Measurements from ENCODE around the gene SH3BP5.

SH3BP5 gene

GRCh38 chr3:15346516-15346915 lies 14.1 kb upstream of the SH3BP5 start:
- H3K27ac ChIP-seq (ENCODE audit: low read depth, low read length), result no peak overlapping the region
- H3K9me3 ChIP-seq (ENCODE audit: control insufficient read depth, insufficient read depth, low read length), result no peaks in the 10 kb centered on the region
- no peak overlapping the region for H3K9ac ChIP-seq (ENCODE audit: low read depth, low read length)
- H3K4me3 ChIP-seq (ENCODE audit: low read depth, low read length), result no peak overlapping the region
- H3K27me3 ChIP-seq (ENCODE audit: control insufficient read depth, insufficient read depth, low read length), result no peaks in the 10 kb centered on the region
- no peaks in the 10 kb centered on the region for H3K36me3 ChIP-seq (ENCODE audit: control insufficient read depth, insufficient read depth, low read length)
- no peaks in the 10 kb centered on the region for H3K4me1 ChIP-seq (ENCODE audit: control insufficient read depth, insufficient read depth, low read length)

GRCh38 chr3:15345608-15346137 lies 13.3 kb upstream of the SH3BP5 start:
- Histone ChIP-seq H3K36me3 (ENCODE audit: control insufficient read depth, insufficient read depth, low read length) (no peaks in the 10 kb centered on the region), H3K27me3 (ENCODE audit: control insufficient read depth, insufficient read depth, low read length) (no peaks in the 10 kb centered on the region), H3K4me1 (ENCODE audit: control insufficient read depth, insufficient read depth, low read length) (no peaks in the 10 kb centered on the region), H3K27ac (ENCODE audit: low read depth, low read length) (no peak overlapping the region), H3K9ac (ENCODE audit: low read depth, low read length) (no peak overlapping the region), H3K9me3 (ENCODE audit: control insufficient read depth, insufficient read depth, low read length) (no peaks in the 10 kb centered on the region), H3K4me3 (ENCODE audit: low read depth, low read length) (no peak overlapping the region)

- Histone ChIP-seq H3K9ac (ENCODE audit: low read depth, low read length) (no peak overlapping the region), H3K27me3 (ENCODE audit: control insufficient read depth, insufficient read depth, low read length) (no peaks in the 10 kb centered on the region), H3K4me1 (ENCODE audit: control insufficient read depth, insufficient read depth, low read length) (no peaks in the 10 kb centered on the region), H3K4me3 (ENCODE audit: low read depth, low read length) (no peak overlapping the region), H3K27ac (ENCODE audit: low read depth, low read length) (no peak overlapping the region), H3K36me3 (ENCODE audit: control insufficient read depth, insufficient read depth, low read length) (no peaks in the 10 kb centered on the region), H3K9me3 (ENCODE audit: control insufficient read depth, insufficient read depth, low read length) (no peaks in the 10 kb centered on the region)
Measured at GRCh38 chr3:15345066-15345607, 12.8 kb upstream of the SH3BP5 start.

GRCh38 chr3:15342945-15343344 lies 10.6 kb upstream of the SH3BP5 start:
- no peaks in the 10 kb centered on the region for H3K36me3 ChIP-seq (ENCODE audit: control insufficient read depth, insufficient read depth, low read length)
- H3K4me3 ChIP-seq (ENCODE audit: low read depth, low read length), result no peak overlapping the region
- H3K27me3 ChIP-seq (ENCODE audit: control insufficient read depth, insufficient read depth, low read length), result no peaks in the 10 kb centered on the region
- no peaks in the 10 kb centered on the region for H3K9me3 ChIP-seq (ENCODE audit: control insufficient read depth, insufficient read depth, low read length)
- no peaks in the 10 kb centered on the region for H3K4me1 ChIP-seq (ENCODE audit: control insufficient read depth, insufficient read depth, low read length)
- H3K27ac ChIP-seq (ENCODE audit: low read depth, low read length), result no peak overlapping the region
- no peak overlapping the region for H3K9ac ChIP-seq (ENCODE audit: low read depth, low read length)

- H3K27me3 ChIP-seq (ENCODE audit: control insufficient read depth, insufficient read depth, low read length), result no peaks in the 10 kb centered on the region
- H3K9me3 ChIP-seq (ENCODE audit: control insufficient read depth, insufficient read depth, low read length), result no peaks in the 10 kb centered on the region
- no peaks in the 10 kb centered on the region for H3K4me1 ChIP-seq (ENCODE audit: control insufficient read depth, insufficient read depth, low read length)
- H3K4me3 ChIP-seq (ENCODE audit: low read depth, low read length), result no peak overlapping the region
- no peak overlapping the region for H3K27ac ChIP-seq (ENCODE audit: low read depth, low read length)
- no peak overlapping the region for H3K9ac ChIP-seq (ENCODE audit: low read depth, low read length)
- H3K36me3 ChIP-seq (ENCODE audit: control insufficient read depth, insufficient read depth, low read length), result no peaks in the 10 kb centered on the region
Measured at GRCh38 chr3:15342246-15342645, 9.9 kb upstream of the SH3BP5 start.

GRCh38 chr3:15341030-15341726 lies 8.8 kb upstream of the SH3BP5 start:
- H3K27ac ChIP-seq (ENCODE audit: low read depth, low read length), result no peak overlapping the region
- no peaks in the 10 kb centered on the region for H3K4me1 ChIP-seq (ENCODE audit: control insufficient read depth, insufficient read depth, low read length)
- H3K9ac ChIP-seq (ENCODE audit: low read depth, low read length), result no peak overlapping the region
- no peaks in the 10 kb centered on the region for H3K27me3 ChIP-seq (ENCODE audit: control insufficient read depth, insufficient read depth, low read length)
- H3K9me3 ChIP-seq (ENCODE audit: control insufficient read depth, insufficient read depth, low read length), result no peaks in the 10 kb centered on the region
- H3K36me3 ChIP-seq (ENCODE audit: control insufficient read depth, insufficient read depth, low read length), result no peaks in the 10 kb centered on the region
- no peak overlapping the region for H3K4me3 ChIP-seq (ENCODE audit: low read depth, low read length)

- Histone ChIP-seq H3K9me3 (ENCODE audit: control insufficient read depth, insufficient read depth, low read length) (no peaks in the 10 kb centered on the region), H3K27ac (ENCODE audit: low read depth, low read length) (no peak overlapping the region), H3K36me3 (ENCODE audit: control insufficient read depth, insufficient read depth, low read length) (no peaks in the 10 kb centered on the region), H3K4me3 (ENCODE audit: low read depth, low read length) (no peak overlapping the region), H3K9ac (ENCODE audit: low read depth, low read length) (no peak overlapping the region), H3K4me1 (ENCODE audit: control insufficient read depth, insufficient read depth, low read length) (no peaks in the 10 kb centered on the region), H3K27me3 (ENCODE audit: control insufficient read depth, insufficient read depth, low read length) (no peaks in the 10 kb centered on the region)
Measured at GRCh38 chr3:15339786-15340215, 7.4 kb upstream of the SH3BP5 start.

- H3K27ac ChIP-seq (ENCODE audit: low read depth, low read length), result no peak overlapping the region
- H3K9me3 ChIP-seq (ENCODE audit: control insufficient read depth, insufficient read depth, low read length), result no peaks in the 10 kb centered on the region
- no peaks in the 10 kb centered on the region for H3K36me3 ChIP-seq (ENCODE audit: control insufficient read depth, insufficient read depth, low read length)
- no peaks in the 10 kb centered on the region for H3K4me1 ChIP-seq (ENCODE audit: control insufficient read depth, insufficient read depth, low read length)
- H3K9ac ChIP-seq (ENCODE audit: low read depth, low read length), result no peak overlapping the region
- peaks cover 1% of the 10 kb centered on the region for H3K27me3 ChIP-seq (ENCODE audit: control insufficient read depth, insufficient read depth, low read length)
- no peak overlapping the region for H3K4me3 ChIP-seq (ENCODE audit: low read depth, low read length)
Measured at GRCh38 chr3:15339001-15339400, 6.6 kb upstream of the SH3BP5 start.

GRCh38 chr3:15337963-15338362 lies 5.6 kb upstream of the SH3BP5 start:
- Histone ChIP-seq H3K27ac (ENCODE audit: low read depth, low read length) (no peak overlapping the region), H3K9me3 (ENCODE audit: control insufficient read depth, insufficient read depth, low read length) (no peaks in the 10 kb centered on the region), H3K36me3 (ENCODE audit: control insufficient read depth, insufficient read depth, low read length) (no peaks in the 10 kb centered on the region), H3K27me3 (ENCODE audit: control insufficient read depth, insufficient read depth, low read length) (peaks cover 12% of the 10 kb centered on the region), H3K9ac (ENCODE audit: low read depth, low read length) (no peak overlapping the region), H3K4me1 (ENCODE audit: control insufficient read depth, insufficient read depth, low read length) (peaks cover 3% of the 10 kb centered on the region), H3K4me3 (ENCODE audit: low read depth, low read length) (no peak overlapping the region)

- no peak overlapping the region for H3K4me3 ChIP-seq (ENCODE audit: low read depth, low read length)
- H3K4me1 ChIP-seq (ENCODE audit: control insufficient read depth, insufficient read depth, low read length), result peaks cover 9% of the 10 kb centered on the region
- no peaks in the 10 kb centered on the region for H3K9me3 ChIP-seq (ENCODE audit: control insufficient read depth, insufficient read depth, low read length)
- H3K27ac ChIP-seq (ENCODE audit: low read depth, low read length), result no peak overlapping the region
- peaks cover 23% of the 10 kb centered on the region for H3K27me3 ChIP-seq (ENCODE audit: control insufficient read depth, insufficient read depth, low read length)
- no peaks in the 10 kb centered on the region for H3K36me3 ChIP-seq (ENCODE audit: control insufficient read depth, insufficient read depth, low read length)
- H3K9ac ChIP-seq (ENCODE audit: low read depth, low read length), result no peak overlapping the region
Measured at GRCh38 chr3:15336057-15336456, 3.7 kb upstream of the SH3BP5 start.

GRCh38 chr3:15333956-15334263 lies 1.5 kb upstream of the SH3BP5 start:
- no peak overlapping the region for H3K4me3 ChIP-seq (ENCODE audit: low read depth, low read length)
- peaks cover 24% of the 10 kb centered on the region for H3K27me3 ChIP-seq (ENCODE audit: control insufficient read depth, insufficient read depth, low read length)
- H3K36me3 ChIP-seq (ENCODE audit: control insufficient read depth, insufficient read depth, low read length), result no peaks in the 10 kb centered on the region
- H3K27ac ChIP-seq (ENCODE audit: low read depth, low read length), result no peak overlapping the region
- peaks cover 26% of the 10 kb centered on the region for H3K4me1 ChIP-seq (ENCODE audit: control insufficient read depth, insufficient read depth, low read length)
- H3K9me3 ChIP-seq (ENCODE audit: control insufficient read depth, insufficient read depth, low read length), result no peaks in the 10 kb centered on the region
- no peak overlapping the region for H3K9ac ChIP-seq (ENCODE audit: low read depth, low read length)

Measured in HUES48 (cell line).